ENCODE data around the gene PRPF6. TPM values are rescaled to one million over a fixed set of nuclear protein-coding genes. Genes with fewer than 3 reads are reported as not detected.
A peak's percentile ranks its signal among the peaks of the same experiment; 100 is the strongest.

Gene PRPF6
- polyA plus RNA-seq, 3 donors: 29.1 to 47.7 (median 34.5) TPM

GRCh38 chr20:63968136-63968927 is 12.6 kb upstream of the PRPF6 start:
- Histone ChIP-seq H2AFZ (ENCODE audit: insufficient read depth, low read depth, low read length, poor library complexity, severe bottlenecking) (peak overlapping the region; percentile 79), H3K9ac (ENCODE audit: insufficient read depth, low read length, poor library complexity, severe bottlenecking) (peak overlapping the region; percentile 64), H3K4me3 (replicated peaks in 1 of 3; ENCODE audit: low read depth in 2 of 3, low read length in 3 of 3) (peak overlapping the region in 1 of 3 experiments; percentile 67), H3K4me1 (ENCODE audit: control insufficient read depth in 1 of 2, insufficient read depth in 2 of 2, low read length in 2 of 2) (peaks cover 11 to 15% of the 10 kb centered on the region in 2 donors), H3K36me3 (replicated peaks in 1 of 2; ENCODE audit: control insufficient read depth in 1 of 2, insufficient read depth in 2 of 2, low read length in 2 of 2) (peaks cover 0 to 6% of the 10 kb centered on the region in 2 donors), H3K79me2 (ENCODE audit: insufficient read depth, low read length) (no peaks in the 10 kb centered on the region), H4K20me1 (ENCODE audit: insufficient read depth, low read length) (no peaks in the 10 kb centered on the region), H3K4me2 (replicated peaks; ENCODE audit: extremely low read depth, low read length, poor library complexity, severe bottlenecking) (peak overlapping the region; percentile 73), H3K27ac (ENCODE audit: low read depth in 1 of 2, low read length in 2 of 2) (no peak overlapping the region), H3K9me3 (replicated peaks in 1 of 2; ENCODE audit: control insufficient read depth in 1 of 2, insufficient read depth in 1 of 2, low read length in 2 of 2) (peaks cover 0 to 24% of the 10 kb centered on the region in 2 donors), H3K27me3 (ENCODE audit: control insufficient read depth in 2 of 2, insufficient read depth in 2 of 2, low read length in 2 of 2) (peaks cover 0 to 18% of the 10 kb centered on the region in 2 donors)
- peaks cover 6 to 22% of the 10 kb centered on the region in 2 donors for H3K36me3 Mint-ChIP-seq
- 73% methylated on average over 12 of the region's 14 CpGs for WGBS (ENCODE audit: insufficient coverage)
- H3K27ac Mint-ChIP-seq: peak overlapping the region in 3 of 7 donors; percentile 30 to 68 (median 32)
- H3K9me3 Mint-ChIP-seq: peaks cover 0 to 40% (median 14%) of the 10 kb centered on the region in 7 donors
- intact Hi-C loops (cut with micrococcal nuclease): no loop called here
- peak in 1 of 3 donors; percentile 4 for DNase-seq
- H3K27me3 Mint-ChIP-seq (ENCODE audit: low read depth in 3 of 3): peaks cover 18 to 30% (median 19%) of the 10 kb centered on the region in 3 donors
- H3K4me3 Mint-ChIP-seq: peak overlapping the region; percentile 80 to 90
- TF ChIP-seq CTCF (IDR thresholded peaks at IDR 0.05): no peak
- H3K4me1 Mint-ChIP-seq: peaks cover 11% of the 10 kb centered on the region

DNA sequence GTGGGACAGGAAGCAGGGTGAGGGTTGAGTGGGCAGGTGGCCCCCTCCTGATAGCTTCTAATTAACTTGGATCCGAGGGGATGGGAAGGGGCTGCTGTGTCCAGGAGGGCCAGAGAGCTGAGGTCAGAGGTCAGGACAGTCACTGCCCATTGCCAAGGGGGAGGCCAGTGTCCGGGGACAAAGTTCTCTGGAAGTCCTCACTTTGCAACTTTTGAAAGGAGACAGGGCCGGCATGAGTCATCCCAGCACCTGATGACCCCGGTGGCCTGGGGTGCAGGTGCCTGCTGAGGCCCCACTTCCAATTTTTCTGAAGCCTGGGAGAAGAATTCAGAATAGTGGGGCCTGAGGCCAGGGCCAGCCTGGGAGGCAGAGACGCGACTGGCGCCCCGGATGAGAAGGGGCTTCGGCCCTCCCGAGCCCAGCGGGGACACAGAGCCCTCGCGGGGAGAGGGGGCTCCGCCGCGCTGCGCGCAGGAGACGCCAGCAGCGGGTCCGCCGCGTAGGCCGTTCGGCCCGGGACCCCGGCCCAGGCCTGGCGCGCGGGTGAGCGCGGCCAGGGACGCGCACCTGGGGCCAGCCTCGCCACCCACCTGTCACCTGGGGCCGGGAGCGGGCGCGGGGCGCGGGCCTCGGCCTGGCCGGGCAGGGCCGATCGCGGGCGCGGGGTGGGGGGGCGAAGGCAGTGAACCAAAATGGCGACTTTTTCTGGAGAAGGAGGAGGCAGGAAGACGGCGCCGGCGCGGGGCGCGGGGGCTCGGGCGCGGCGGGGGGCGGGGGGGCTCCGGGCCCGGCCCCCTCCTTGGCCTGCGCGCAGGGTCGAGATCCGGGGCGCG is 11.8 kb upstream of the PRPF6 start:
- Histone ChIP-seq H3K36me3 (replicated peaks in 1 of 2; ENCODE audit: control insufficient read depth in 1 of 2, insufficient read depth in 2 of 2, low read length in 2 of 2) (peaks cover 0 to 6% of the 10 kb centered on the region in 2 donors), H2AFZ (ENCODE audit: insufficient read depth, low read depth, low read length, poor library complexity, severe bottlenecking) (peak overlapping the region; percentile 79), H3K4me1 (ENCODE audit: control insufficient read depth in 1 of 2, insufficient read depth in 2 of 2, low read length in 2 of 2) (peaks cover 14 to 23% of the 10 kb centered on the region in 2 donors), H3K27me3 (ENCODE audit: control insufficient read depth in 2 of 2, insufficient read depth in 2 of 2, low read length in 2 of 2) (peaks cover 0 to 18% of the 10 kb centered on the region in 2 donors), H3K4me2 (replicated peaks; ENCODE audit: extremely low read depth, low read length, poor library complexity, severe bottlenecking) (peak overlapping the region; percentile 73), H3K27ac (ENCODE audit: low read depth in 1 of 2, low read length in 2 of 2) (no peak overlapping the region), H3K4me3 (replicated peaks in 1 of 3; ENCODE audit: low read depth in 2 of 3, low read length in 3 of 3) (peak overlapping the region; percentile 14 to 67 (median 18)), H3K79me2 (ENCODE audit: insufficient read depth, low read length) (no peaks in the 10 kb centered on the region), H3K9ac (ENCODE audit: insufficient read depth, low read length, poor library complexity, severe bottlenecking) (peak overlapping the region; percentile 64), H4K20me1 (ENCODE audit: insufficient read depth, low read length) (no peaks in the 10 kb centered on the region), H3K9me3 (replicated peaks in 1 of 2; ENCODE audit: control insufficient read depth in 1 of 2, insufficient read depth in 1 of 2, low read length in 2 of 2) (peaks cover 0 to 20% of the 10 kb centered on the region in 2 donors)
- Mint-ChIP-seq H3K9me3 (peaks cover 0 to 37% (median 13%) of the 10 kb centered on the region in 7 donors), H3K27ac (peak overlapping the region in 2 of 7 donors; percentile 30 to 68), H3K4me3 (peak overlapping the region; percentile 80 to 90), H3K36me3 (peaks cover 6 to 15% of the 10 kb centered on the region in 2 donors), H3K4me1 (peaks cover 19% of the 10 kb centered on the region), H3K27me3 (ENCODE audit: low read depth in 3 of 3) (peaks cover 18 to 30% (median 19%) of the 10 kb centered on the region in 3 donors)
- DNase-seq: peak in 1 of 3 donors; percentile 34
- WGBS (ENCODE audit: insufficient coverage): under 1% methylated on average over 54 of the region's 70 CpGs
- TF ChIP-seq CTCF (IDR thresholded peaks at IDR 0.05): no peak
- intact Hi-C loops (cut with micrococcal nuclease): no loop called here

Data from CD14-positive monocyte (primary cell).